H9 (cell line): Measurements from ENCODE around the gene SRRM3. TPM values are rescaled to one million over a fixed set of nuclear protein-coding genes. Genes with fewer than 3 reads are reported as not detected.
"Not testable (repeated sequence)": the region's sequence is repeated elsewhere in the genome, so short reads cannot be mapped to it uniquely, and the experiment has no call there.

ENCODE experiments used
- DNase-seq: peaks from one replicate; pipeline ENCODE4 v3.0.0-alpha.2; 2017
- H2AFZ ChIP-seq: one replicate; pipeline ENCODE4 v1.6.1; 2013; ENCODE audit warnings: mild to moderate bottlenecking, low read length, control low read depth, moderate library complexity
- H2AK5ac ChIP-seq: 2 replicates; pipeline ENCODE4 v1.6.1; 2013; ENCODE audit warnings: low read length, control low read depth, mixed read lengths; ENCODE audit not compliant: insufficient read length
- H2BK120ac ChIP-seq: one replicate; pipeline ENCODE4 v1.6.1; 2013; ENCODE audit warnings: low read depth, mild to moderate bottlenecking, low read length, control low read depth, inconsistent platforms; ENCODE audit not compliant: poor library complexity, severe bottlenecking
- H2BK12ac ChIP-seq: 2 replicates; pipeline ENCODE4 v1.6.1; 2013; ENCODE audit warnings: low read length, control low read depth, mixed read lengths, low read depth; ENCODE audit not compliant: insufficient read length
- H2BK15ac ChIP-seq: 2 replicates; pipeline ENCODE4 v1.6.1; 2013; ENCODE audit warnings: low read depth, low read length, control low read depth
- H2BK20ac ChIP-seq: one replicate; pipeline ENCODE4 v1.6.1; 2013; ENCODE audit warnings: low read depth, mild to moderate bottlenecking, low read length, control low read depth, inconsistent platforms; ENCODE audit not compliant: poor library complexity, severe bottlenecking
- H2BK5ac ChIP-seq: 2 replicates; pipeline ENCODE4 v1.6.1; 2013; ENCODE audit warnings: low read length, control low read depth, mixed read lengths; ENCODE audit not compliant: insufficient read length
- H3K14ac ChIP-seq: 2 replicates; pipeline ENCODE4 v1.6.1; 2013; ENCODE audit warnings: low read length, control low read depth; ENCODE audit not compliant: insufficient read depth
- H3K18ac ChIP-seq: 2 replicates; pipeline ENCODE4 v1.6.1; 2013; ENCODE audit warnings: low read depth, mild to moderate bottlenecking, mixed read lengths, low read length, control low read depth; ENCODE audit not compliant: insufficient read length
- H3K23ac ChIP-seq: 2 replicates; pipeline ENCODE4 v1.6.1; 2013; ENCODE audit warnings: low read length, control low read depth, mixed read lengths, low read depth; ENCODE audit not compliant: insufficient read length
- H3K23me2 ChIP-seq: 2 replicates; pipeline ENCODE4 v1.6.1; 2013; ENCODE audit warnings: low read depth, mild to moderate bottlenecking, mixed read lengths, low read length, control low read depth; ENCODE audit not compliant: insufficient read length, poor library complexity, severe bottlenecking
- H3K27ac ChIP-seq: 2 replicates; pipeline ENCODE4 v1.5.1; 2013; ENCODE audit warnings: low read length, control low read depth, mixed read lengths, low read depth; ENCODE audit not compliant: insufficient read length
- H3K27me3 ChIP-seq: 2 replicates; pipeline ENCODE4 v1.6.1; 2013; ENCODE audit warnings: low read length, control low read depth, inconsistent platforms; ENCODE audit not compliant: insufficient read depth
- H3K4ac ChIP-seq: 2 replicates; pipeline ENCODE4 v1.6.1; 2013; ENCODE audit warnings: low read depth, mild to moderate bottlenecking, control low read depth, inconsistent platforms, low read length, moderate library complexity
- H3K4me1 ChIP-seq: 2 replicates; pipeline ENCODE4 v1.6.1; 2013; ENCODE audit warnings: low read length, control low read depth, inconsistent platforms; ENCODE audit not compliant: insufficient read depth
- H3K4me2 ChIP-seq: 2 replicates; pipeline ENCODE4 v1.6.1; 2013; ENCODE audit warnings: low read length, control low read depth, mixed read lengths; ENCODE audit not compliant: insufficient read length, insufficient read depth
- H3K56ac ChIP-seq: 2 replicates; pipeline ENCODE4 v1.6.1; 2013; ENCODE audit warnings: low read depth, mild to moderate bottlenecking, mixed read lengths, low read length, control low read depth; ENCODE audit not compliant: insufficient read length
- H3K79me1 ChIP-seq: 2 replicates; pipeline ENCODE4 v1.6.1; 2013; ENCODE audit warnings: low read depth, mild to moderate bottlenecking, moderate library complexity, low read length, control low read depth, inconsistent platforms; ENCODE audit not compliant: insufficient read depth, poor library complexity, severe bottlenecking
- H3K79me2 ChIP-seq: 2 replicates; pipeline ENCODE4 v1.6.1; 2013; ENCODE audit warnings: low read length, control low read depth, inconsistent platforms; ENCODE audit not compliant: insufficient read depth
- H3K9ac ChIP-seq: 2 replicates; pipeline ENCODE4 v1.6.1; 2013; ENCODE audit warnings: low read length, control low read depth, mixed read lengths; ENCODE audit not compliant: insufficient read length; ENCODE audit errors: extremely low read depth
- H3K9me3 ChIP-seq: one replicate; pipeline ENCODE4 v1.6.1; 2013; ENCODE audit warnings: low read depth, low read length, inconsistent platforms; ENCODE audit not compliant: control insufficient read depth
- H3T11ph ChIP-seq: one replicate; pipeline ENCODE4 v1.6.1; 2013; ENCODE audit warnings: mild to moderate bottlenecking, low read length, control low read depth, inconsistent platforms
- H4K20me1 ChIP-seq: one replicate; pipeline ENCODE4 v1.6.1; 2013; ENCODE audit not compliant: control insufficient read depth, insufficient read length, insufficient read depth
- H4K5ac ChIP-seq: 2 replicates; pipeline ENCODE4 v1.6.1; 2013; ENCODE audit warnings: low read depth, mild to moderate bottlenecking, mixed read lengths, low read length, control low read depth; ENCODE audit not compliant: insufficient read length
- H4K8ac ChIP-seq: replicated peaks from 2 replicates; pipeline ENCODE4 v1.6.1; 2013; ENCODE audit warnings: low read length, control low read depth, mixed read lengths, low read depth; ENCODE audit not compliant: insufficient read length
- H4K91ac ChIP-seq: 2 replicates; pipeline ENCODE4 v1.6.1; 2013; ENCODE audit warnings: low read depth, mild to moderate bottlenecking, moderate library complexity, mixed read lengths, low read length, control low read depth; ENCODE audit not compliant: insufficient read length
- H3K27ac Mint-ChIP-seq, 3 experiments: 2 replicates in 2 of 3; 3 replicates in 1 of 3; pipeline ENCODE4 v1.8.0; 2020 to 2021; ENCODE audit warnings: mixed read lengths in 3 of 3, mild to moderate bottlenecking in 1 of 3, moderate library complexity in 1 of 3
- H3K27me3 Mint-ChIP-seq: 2 replicates; pipeline ENCODE4 v1.8.0; 2021; ENCODE audit warnings: low read depth, mild to moderate bottlenecking, moderate library complexity, mixed read lengths
- H3K36me3 Mint-ChIP-seq, 3 experiments: 2 replicates in 2 of 3; 3 replicates in 1 of 3; pipeline ENCODE4 v1.8.0; 2020 to 2021; ENCODE audit warnings: low read depth in 3 of 3, mixed read lengths in 3 of 3; ENCODE audit not compliant: insufficient read depth in 1 of 3
- H3K4me1 Mint-ChIP-seq, 2 experiments: 2 replicates each; pipeline ENCODE4 v1.8.0; 2020; ENCODE audit warnings: mixed read lengths in 2 of 2
- H3K4me3 Mint-ChIP-seq, 2 experiments: 2 replicates in 1 of 2; 3 replicates in 1 of 2; pipeline ENCODE4 v1.8.0; 2020 to 2021; ENCODE audit warnings: mild to moderate bottlenecking in 2 of 2, mixed read lengths in 2 of 2, moderate library complexity in 1 of 2
- H3K9me3 Mint-ChIP-seq, 2 experiments: 2 replicates in 1 of 2; 3 replicates in 1 of 2; pipeline ENCODE4 v1.8.0; 2020; ENCODE audit warnings: mild to moderate bottlenecking in 2 of 2, mixed read lengths in 2 of 2, moderate library complexity in 1 of 2
- WGBS: extraction: QIAGEN DNeasy Blood & Tissue Kit; methylation state at CpG from one replicate; pipeline ENCODE4 v1.1.7; 2013; ENCODE audit warnings: missing lambda C conversion rate, low lambda C conversion rate, mixed read lengths; ENCODE audit not compliant: insufficient read length; ENCODE audit errors: extremely low coverage; 5-methylcytosine and 5-hydroxymethylcytosine counted together
- total RNA-seq: library from RNA; stranded (reverse); gene quantifications from 2 replicates; pipeline ENCODE4 v1.2.1, GENCODE V29; 2021

Gene SRRM3
- total RNA-seq, 1 experiment from 2014 or later: 11.0 TPM

GRCh38 chr7:76309341-76310101, 107.8 kb downstream of the SRRM3 start:
- not testable (repeated sequence) for H4K8ac ChIP-seq, H3K79me1 ChIP-seq, H2BK20ac ChIP-seq, H2BK5ac ChIP-seq, H3K27ac ChIP-seq, H2BK12ac ChIP-seq, H3K27me3 ChIP-seq, H2AK5ac ChIP-seq, H3K4me2 ChIP-seq, H3K9me3 ChIP-seq, H2AFZ ChIP-seq, H4K91ac ChIP-seq, H3K4me3 Mint-ChIP-seq, H4K5ac ChIP-seq, H2BK120ac ChIP-seq, H3K36me3 Mint-ChIP-seq, H3K4me1 ChIP-seq, H4K20me1 ChIP-seq, H3K14ac ChIP-seq, H2BK15ac ChIP-seq, H3K23ac ChIP-seq, H3T11ph ChIP-seq, H3K23me2 ChIP-seq, H3K79me2 ChIP-seq, DNase-seq, H3K27ac Mint-ChIP-seq, H3K18ac ChIP-seq, H3K56ac ChIP-seq, H3K9me3 Mint-ChIP-seq, H3K27me3 Mint-ChIP-seq, H3K9ac ChIP-seq, H3K4ac ChIP-seq
- peaks cover 10 to 25% of the 10 kb centered on the region in 2 experiments for H3K4me1 Mint-ChIP-seq
- WGBS: no CpG with 5 or more reads among the region's 50 CpGs
